Lung (tissue), 12 donors: ENCODE data around the gene SOX5. TPM values are rescaled to one million over a fixed set of nuclear protein-coding genes. Genes with fewer than 3 reads are reported as not detected.

Experiments used
- ATAC-seq: fragments of 200-7000 bp; cut with Tn5 transposase; one replicate; pipeline ENCODE4 v1.9.1; 2020; ENCODE audit warnings: moderate number of reproducible peaks; ENCODE audit not compliant: insufficient read depth, low FRiP score
- DNase-seq, 3 donors: peaks; one replicate each; pipeline ENCODE4 v3.0.0-alpha.2; 2013 to 2017
- H3K27ac ChIP-seq, 2 donors: one replicate each; pipeline ENCODE4 v1.5.1; 2013; ENCODE audit warnings: mild to moderate bottlenecking in 2 of 2, moderate library complexity in 2 of 2, control low read depth in 1 of 2, inconsistent platforms in 1 of 2, low read depth in 1 of 2, low read length in 1 of 2
- H3K27me3 ChIP-seq, 3 donors: one replicate each; pipeline ENCODE4 v1.5.1; 2013; ENCODE audit warnings: low read length in 2 of 3; ENCODE audit not compliant: control insufficient read depth in 3 of 3, insufficient read depth in 3 of 3
- H3K36me3 ChIP-seq, 4 donors: one replicate each; pipeline ENCODE4 v1.5.1; 2013; ENCODE audit warnings: low read length in 4 of 4, mild to moderate bottlenecking in 1 of 4, moderate library complexity in 1 of 4; ENCODE audit not compliant: control insufficient read depth in 4 of 4, insufficient read depth in 4 of 4
- H3K4me1 ChIP-seq, 5 donors: one replicate each; pipeline ENCODE4 v1.5.1; 2013; ENCODE audit warnings: low read length in 5 of 5, mild to moderate bottlenecking in 2 of 5, moderate library complexity in 1 of 5; ENCODE audit not compliant: control insufficient read depth in 5 of 5, insufficient read depth in 5 of 5
- H3K4me3 ChIP-seq: one replicate; pipeline ENCODE4 v1.5.1; 2013; ENCODE audit warnings: mild to moderate bottlenecking, control low read depth, moderate library complexity
- H3K9ac ChIP-seq, 2 donors: one replicate each; pipeline ENCODE4 v1.5.1; 2013; ENCODE audit warnings: low read length in 2 of 2, control low read depth in 1 of 2; ENCODE audit not compliant: insufficient read depth in 1 of 2
- H3K9me3 ChIP-seq, 4 donors: one replicate each; pipeline ENCODE4 v1.5.1; 2013; ENCODE audit warnings: low read length in 3 of 4, mild to moderate bottlenecking in 1 of 4, moderate library complexity in 1 of 4; ENCODE audit not compliant: control insufficient read depth in 4 of 4, insufficient read depth in 3 of 4
- CTCF ChIP-seq: IDR thresholded peaks from 2 replicates; pipeline ENCODE4 v1.5.1; 2012; ENCODE audit warnings: mild to moderate bottlenecking; ENCODE audit errors: control extremely low read depth, extremely low read depth
- WGBS, 2 donors: extraction: QIAGEN DNeasy Blood & Tissue Kit; methylation state at CpG; one replicate each; pipeline ENCODE4 v1.1.7; 2013; 5-methylcytosine and 5-hydroxymethylcytosine counted together
- polyA plus RNA-seq, 2 donors: library from polyadenylated mRNA; stranded (reverse); fragments of 200-250 nt; gene quantifications; one replicate each; pipeline ENCODE4 v1.2.1, GENCODE V29; 2013
- total RNA-seq, 2 donors: library from RNA; depleted of rRNA in 1 of 2; stranded (reverse); fragments of >200 nt in 1 of 2; gene quantifications; one replicate each; pipeline ENCODE4 v1.2.1, GENCODE V29; 2014 to 2021
- donor health status: control.
- donor health status: control.
- donor health status: Bipolar disorder and iron deficiency.
- donor health status: healthy.
- donor health status: DM: yes; HTN: yes; CAD: no.

The SOX5 gene
- total and polyA plus RNA-seq, 4 donors: 1.0 to 71.4 (median 7.2) TPM

- H3K4me3 ChIP-seq: no peak overlapping the region
- ATAC-seq (no peak), DNase-seq (no peak)
- no peak overlapping the region for H3K9ac ChIP-seq
- H3K27me3 ChIP-seq: no peaks in the 10 kb centered on the region
- WGBS, 2 donors: 76 to 79% methylated on average over 2 of the region's 2 CpGs
- no peaks in the 10 kb centered on the region for H3K36me3 ChIP-seq
- no peaks in the 10 kb centered on the region for H3K4me1 ChIP-seq
- no peak for TF ChIP-seq CTCF
- no peak overlapping the region for H3K27ac ChIP-seq
- H3K9me3 ChIP-seq: no peaks in the 10 kb centered on the region
Measured at GRCh38 chr12:23803540-23803939, 145.9 kb downstream of the SOX5 start.

GRCh38 chr12:23795494-23795893, 154.0 kb downstream of the SOX5 start:
- ATAC-seq (no peak), DNase-seq (peak in 1 of 3 donors; percentile 16)
- Histone ChIP-seq H3K27ac (no peak overlapping the region), H3K27me3 (no peaks in the 10 kb centered on the region), H3K4me3 (no peak overlapping the region), H3K9ac (no peak overlapping the region), H3K4me1 (no peaks in the 10 kb centered on the region), H3K36me3 (no peaks in the 10 kb centered on the region), H3K9me3 (no peaks in the 10 kb centered on the region)
- TF ChIP-seq CTCF: no peak
- WGBS, 2 donors: 69 to 70% methylated on average over 3 of the region's 3 CpGs

- DNase-seq (no peak), ATAC-seq (no peak)
- Histone ChIP-seq H3K4me1 (no peaks in the 10 kb centered on the region), H3K27me3 (no peaks in the 10 kb centered on the region), H3K9me3 (no peaks in the 10 kb centered on the region), H3K27ac (no peak overlapping the region), H3K36me3 (no peaks in the 10 kb centered on the region), H3K9ac (no peak overlapping the region), H3K4me3 (no peak overlapping the region)
- WGBS, 2 donors: 71 to 79% methylated on average over 1 of the region's 1 CpG
- TF ChIP-seq CTCF: no peak
Measured at GRCh38 chr12:23781118-23781517, 168.4 kb downstream of the SOX5 start.

GRCh38 chr12:23775208-23775607, 174.3 kb downstream of the SOX5 start:
- Histone ChIP-seq H3K27ac (no peak overlapping the region), H3K4me3 (no peak overlapping the region), H3K9me3 (no peaks in the 10 kb centered on the region), H3K4me1 (no peaks in the 10 kb centered on the region), H3K9ac (no peak overlapping the region), H3K36me3 (no peaks in the 10 kb centered on the region), H3K27me3 (no peaks in the 10 kb centered on the region)
- no peak for TF ChIP-seq CTCF
- 85 to 86% methylated on average over 2 of the region's 2 CpGs for WGBS, 2 donors
- DNase-seq: no peak
- ATAC-seq: no peak
